Measurements from ENCODE around the gene SDSL.

DNA sequence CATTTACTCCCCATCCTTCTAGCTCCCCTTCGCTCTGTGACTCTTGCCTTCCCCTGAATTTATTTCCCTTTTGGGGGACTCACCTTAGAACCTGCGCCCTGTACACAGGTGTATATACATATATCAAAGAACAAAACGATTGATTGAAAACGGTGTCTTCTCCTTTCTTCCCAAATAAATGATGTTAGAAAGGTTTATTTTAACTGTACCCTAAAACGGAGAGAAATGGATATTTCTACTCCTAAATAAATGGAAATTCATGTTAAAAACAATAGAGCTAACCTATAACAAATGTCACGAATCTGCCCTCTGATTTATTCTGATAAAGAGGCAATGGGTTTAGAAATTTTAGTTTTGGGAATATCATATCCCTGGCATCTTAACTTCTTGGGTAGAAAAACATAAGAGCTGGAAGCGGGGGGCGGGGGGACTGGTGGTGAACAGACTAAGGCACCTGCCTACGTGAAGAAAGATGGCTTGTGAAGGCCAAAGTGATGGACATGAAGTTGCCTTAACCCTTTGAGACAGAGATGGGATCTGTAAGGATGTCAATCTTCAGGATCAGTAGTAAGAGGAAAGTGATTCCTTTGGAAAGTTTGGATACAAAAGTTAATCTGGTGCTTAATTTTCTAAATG is 58.3 kb downstream of the SDSL start:
- TF ChIP-seq CTCF (IDR thresholded peaks at IDR 0.05; ENCODE audit: insufficient read depth, low read length, poor library complexity, severe bottlenecking) (no peak), EZH2phosphoT487 (conservative IDR thresholded peaks at IDR 0.05; ENCODE audit: low read length) (no peak)

All from SU-DHL-6 (cell line).